Kidney epithelial cell (primary cell): Measurements from ENCODE around the gene ADGRV1. TPM values are rescaled to one million over a fixed set of nuclear protein-coding genes. Genes with fewer than 3 reads are reported as not detected.

ENCODE experiments used
- DNase-seq: peaks from one replicate; pipeline ENCODE4 v3.0.0-alpha.2; 2010; ENCODE audit warnings: low read depth
- H3K27me3 ChIP-seq: 2 replicates; pipeline ENCODE4 v1.6.0; 2011; ENCODE audit warnings: low read length; ENCODE audit not compliant: control insufficient read depth, insufficient read depth
- H3K36me3 ChIP-seq: 2 replicates; pipeline ENCODE4 v1.5.1; 2011; ENCODE audit warnings: low read length; ENCODE audit not compliant: control insufficient read depth, insufficient read depth
- H3K4me3 ChIP-seq: 2 replicates; pipeline ENCODE4 v1.5.1; 2011; ENCODE audit warnings: low read depth, mild to moderate bottlenecking, control low read depth, low read length
- total RNA-seq: library from RNA; depleted of rRNA; stranded (reverse); fragments of >200 nt; gene quantifications from 2 replicates; pipeline ENCODE4 v1.2.3, GENCODE V29; 2015
- TF ChIP-seq, protein P1 (sequence below): IDR thresholded peaks from 2 replicates; pipeline ENCODE4 v1.5.1; 2011; ENCODE audit warnings: mild to moderate bottlenecking, moderate library complexity, low read length, control low read depth, inconsistent platforms; ENCODE audit not compliant: insufficient read depth, poor library complexity, severe bottlenecking

ADGRV1 gene
- total RNA-seq, 1 donor from 2014 or later = 3.5 TPM

DNA sequence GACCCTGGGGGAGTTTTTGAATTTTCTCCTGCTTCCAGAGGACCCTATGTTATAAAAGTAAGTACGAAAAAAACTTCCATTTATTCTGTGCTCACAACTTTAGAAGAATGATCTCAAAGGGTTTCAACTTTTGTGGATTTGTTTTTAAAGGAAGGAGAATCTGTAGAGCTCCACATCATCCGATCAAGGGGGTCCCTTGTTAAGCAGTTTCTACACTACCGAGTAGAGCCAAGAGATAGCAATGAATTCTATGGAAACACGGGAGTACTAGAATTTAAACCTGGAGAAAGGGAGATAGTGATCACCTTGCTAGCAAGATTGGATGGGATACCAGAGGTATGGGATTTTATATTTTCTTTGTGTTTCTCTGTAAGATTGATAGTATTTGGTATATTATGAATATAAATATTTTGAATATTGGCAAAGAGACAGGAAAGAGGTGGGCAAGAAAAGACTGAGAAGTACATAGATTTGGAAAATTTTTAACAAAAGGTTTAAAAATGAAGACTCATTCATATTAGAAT, 84.2 kb downstream of the ADGRV1 start:
- no peak overlapping the region for H3K4me3 ChIP-seq
- TF ChIP-seq, protein P1, sequence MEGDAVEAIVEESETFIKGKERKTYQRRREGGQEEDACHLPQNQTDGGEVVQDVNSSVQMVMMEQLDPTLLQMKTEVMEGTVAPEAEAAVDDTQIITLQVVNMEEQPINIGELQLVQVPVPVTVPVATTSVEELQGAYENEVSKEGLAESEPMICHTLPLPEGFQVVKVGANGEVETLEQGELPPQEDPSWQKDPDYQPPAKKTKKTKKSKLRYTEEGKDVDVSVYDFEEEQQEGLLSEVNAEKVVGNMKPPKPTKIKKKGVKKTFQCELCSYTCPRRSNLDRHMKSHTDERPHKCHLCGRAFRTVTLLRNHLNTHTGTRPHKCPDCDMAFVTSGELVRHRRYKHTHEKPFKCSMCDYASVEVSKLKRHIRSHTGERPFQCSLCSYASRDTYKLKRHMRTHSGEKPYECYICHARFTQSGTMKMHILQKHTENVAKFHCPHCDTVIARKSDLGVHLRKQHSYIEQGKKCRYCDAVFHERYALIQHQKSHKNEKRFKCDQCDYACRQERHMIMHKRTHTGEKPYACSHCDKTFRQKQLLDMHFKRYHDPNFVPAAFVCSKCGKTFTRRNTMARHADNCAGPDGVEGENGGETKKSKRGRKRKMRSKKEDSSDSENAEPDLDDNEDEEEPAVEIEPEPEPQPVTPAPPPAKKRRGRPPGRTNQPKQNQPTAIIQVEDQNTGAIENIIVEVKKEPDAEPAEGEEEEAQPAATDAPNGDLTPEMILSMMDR = no peak
- DNase-seq = no peak
- H3K27me3 ChIP-seq = no peaks in the 10 kb centered on the region
- no peaks in the 10 kb centered on the region for H3K36me3 ChIP-seq

DNA sequence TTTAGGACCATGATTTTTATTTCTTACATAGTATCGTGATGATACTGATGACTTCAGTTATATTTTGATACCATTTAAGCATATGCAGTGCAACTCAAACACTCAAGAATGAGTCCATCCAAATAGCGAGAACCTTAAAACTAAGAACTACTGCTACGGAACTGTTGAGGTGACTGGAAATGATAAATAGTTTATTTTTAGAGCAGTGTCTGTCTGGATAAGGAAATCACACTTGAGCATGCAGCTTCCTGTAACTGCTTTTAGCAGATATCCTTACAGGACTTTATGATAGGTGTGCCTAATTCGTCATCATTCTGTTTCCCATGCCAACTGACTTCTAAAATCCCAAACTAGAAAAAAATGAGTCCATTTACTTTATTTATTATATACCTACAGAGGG, 85.5 kb downstream of the ADGRV1 start:
- DNase-seq = no peak
- TF ChIP-seq, protein P1 = no peak
- H3K36me3 ChIP-seq = no peaks in the 10 kb centered on the region
- no peaks in the 10 kb centered on the region for H3K27me3 ChIP-seq
- H3K4me3 ChIP-seq = no peak overlapping the region

DNA sequence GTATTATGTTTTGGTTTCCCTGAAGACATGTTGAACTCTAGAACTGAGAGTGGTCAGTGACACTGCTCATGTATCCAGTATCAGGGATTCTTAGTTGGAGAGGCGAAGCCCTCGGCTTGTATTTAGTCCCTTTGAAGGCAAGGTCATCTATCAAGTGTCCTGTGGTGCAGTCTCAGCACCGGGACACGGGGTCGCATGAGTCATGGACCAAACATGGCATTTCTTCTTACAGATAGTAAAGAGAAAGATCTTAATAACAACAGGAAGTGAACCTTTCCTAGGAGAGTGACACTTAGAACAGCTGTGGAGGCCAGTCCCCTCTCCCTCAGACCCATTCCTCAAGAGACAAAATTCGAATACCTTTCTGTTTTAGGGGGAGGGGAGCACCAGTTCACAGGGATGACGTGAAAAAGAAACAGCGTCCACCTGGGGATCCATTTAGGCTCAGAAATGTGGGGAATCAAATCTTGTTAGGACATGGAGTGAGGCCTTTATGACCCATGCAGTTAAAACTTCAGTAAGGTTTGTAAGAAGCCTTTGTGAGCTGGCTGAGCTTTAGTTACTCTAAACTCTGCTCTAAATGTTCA, 86.5 kb downstream of the ADGRV1 start:
- Histone ChIP-seq H3K4me3 (no peak overlapping the region), H3K27me3 (no peaks in the 10 kb centered on the region), H3K36me3 (no peaks in the 10 kb centered on the region)
- DNase-seq = no peak
- TF ChIP-seq, protein P1 = no peak

DNA sequence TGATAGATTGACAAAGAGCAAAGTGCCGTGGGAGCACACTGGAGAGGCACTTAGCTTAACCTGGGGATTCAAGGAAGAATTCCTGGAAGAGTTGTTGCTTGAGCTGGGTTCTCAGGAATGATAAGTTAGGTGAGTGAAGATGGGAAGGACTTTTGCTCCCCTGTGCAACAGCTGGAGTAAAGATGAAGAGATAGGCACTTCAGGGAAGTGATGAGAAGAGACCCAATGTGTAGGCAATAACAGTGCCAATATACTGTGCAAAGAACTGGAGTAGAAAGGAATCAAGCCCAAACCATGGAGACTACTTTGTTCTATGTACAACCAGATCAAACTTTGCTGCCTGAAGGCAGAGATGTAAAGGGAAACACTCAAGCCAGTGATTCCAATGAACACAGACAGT, 92.2 kb downstream of the ADGRV1 start:
- TF ChIP-seq, protein P1 = no peak
- no peak overlapping the region for H3K4me3 ChIP-seq
- DNase-seq = no peak

DNA sequence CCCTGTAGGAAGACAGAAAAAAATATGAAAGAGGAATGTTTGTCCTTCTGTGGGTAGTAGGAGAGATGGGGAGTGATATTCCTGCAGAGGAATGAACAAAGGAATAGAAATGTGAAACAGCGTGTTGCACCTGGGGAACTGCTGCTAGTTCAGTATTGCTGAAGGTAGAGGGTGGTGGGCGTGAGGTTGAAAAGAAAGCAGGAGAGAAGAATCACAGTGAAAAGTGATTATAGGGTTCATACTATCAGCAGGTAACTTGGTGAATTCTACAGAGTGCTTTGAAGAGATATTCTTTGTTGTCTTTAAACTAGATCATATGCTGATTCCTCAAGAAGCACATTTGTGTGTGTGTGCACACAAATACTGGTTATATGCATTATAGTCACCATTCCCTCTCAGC, 95.6 kb downstream of the ADGRV1 start:
- H3K4me3 ChIP-seq = no peak overlapping the region
- no peaks in the 10 kb centered on the region for H3K36me3 ChIP-seq
- DNase-seq = no peak
- H3K27me3 ChIP-seq = no peaks in the 10 kb centered on the region
- TF ChIP-seq, protein P1 = no peak

More for the DNA sequence above, 92.2 kb downstream of the ADGRV1 start:
- H3K36me3 ChIP-seq = no peaks in the 10 kb centered on the region
- H3K27me3 ChIP-seq = no peaks in the 10 kb centered on the region

DNA sequence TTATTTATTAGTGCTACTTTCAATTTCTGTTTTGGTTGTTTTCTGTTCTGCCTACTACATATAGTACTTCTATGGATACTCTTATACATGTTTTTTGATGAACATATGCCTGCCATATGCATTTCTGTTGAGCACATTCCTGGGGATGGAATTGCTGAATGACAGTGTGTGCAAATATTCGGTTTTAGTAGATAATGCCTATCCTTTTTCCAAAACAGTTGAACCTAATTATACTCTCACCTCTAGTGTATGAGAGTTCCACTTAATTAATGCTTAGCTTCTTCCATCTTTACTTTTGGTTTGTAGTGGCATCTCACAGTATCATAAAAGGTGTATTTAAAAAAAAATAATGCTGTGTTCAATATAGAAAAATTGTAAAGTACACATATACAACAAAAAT, 96.8 kb downstream of the ADGRV1 start:
- H3K4me3 ChIP-seq = no peak overlapping the region
- no peaks in the 10 kb centered on the region for H3K27me3 ChIP-seq
- no peaks in the 10 kb centered on the region for H3K36me3 ChIP-seq
- TF ChIP-seq, protein P1 = no peak
- DNase-seq = no peak
